GM12891 (cell line): Measurements from ENCODE around the gene HIBADH.

ENCODE experiments used
- DNase-seq: peaks from one replicate; pipeline ENCODE4 v3.0.0; 2011; ENCODE audit warnings: low spot score; ENCODE audit not compliant: insufficient read length
- FAIRE-seq: peaks from 2 replicates; lab custom pipeline; 2011; peaks lifted over from hg19 to GRCh38; lab: Jason Lieb, UNC
- PAX5 ChIP-seq: IDR thresholded peaks from 2 replicates; pipeline ENCODE4 v1.6.1; 2011; ENCODE audit warnings: low read length, moderate library complexity, mild to moderate bottlenecking; ENCODE audit not compliant: insufficient read depth, severe bottlenecking
- POLR2A ChIP-seq: IDR thresholded peaks from 2 replicates; pipeline ENCODE4 v1.6.1; 2011; ENCODE audit warnings: low read depth, low read length, control low read depth
- POLR2AphosphoS5 ChIP-seq: IDR thresholded peaks from 2 replicates; pipeline ENCODE4 v1.6.1; 2011; ENCODE audit warnings: low read depth, low read length, control low read depth
- POU2F2 ChIP-seq: IDR thresholded peaks from 2 replicates; pipeline ENCODE4 v1.6.1; 2011; ENCODE audit warnings: low read depth, mild to moderate bottlenecking, control low read depth, low read length, moderate library complexity
- SPI1 ChIP-seq: IDR thresholded peaks from 2 replicates; pipeline ENCODE4 v1.6.1; 2011; ENCODE audit warnings: low read depth, low read length, control low read depth
- TAF1 ChIP-seq: IDR thresholded peaks from 2 replicates; pipeline ENCODE4 v1.6.1; 2011; ENCODE audit warnings: low read depth, low read length, control low read depth

Gene HIBADH

DNA sequence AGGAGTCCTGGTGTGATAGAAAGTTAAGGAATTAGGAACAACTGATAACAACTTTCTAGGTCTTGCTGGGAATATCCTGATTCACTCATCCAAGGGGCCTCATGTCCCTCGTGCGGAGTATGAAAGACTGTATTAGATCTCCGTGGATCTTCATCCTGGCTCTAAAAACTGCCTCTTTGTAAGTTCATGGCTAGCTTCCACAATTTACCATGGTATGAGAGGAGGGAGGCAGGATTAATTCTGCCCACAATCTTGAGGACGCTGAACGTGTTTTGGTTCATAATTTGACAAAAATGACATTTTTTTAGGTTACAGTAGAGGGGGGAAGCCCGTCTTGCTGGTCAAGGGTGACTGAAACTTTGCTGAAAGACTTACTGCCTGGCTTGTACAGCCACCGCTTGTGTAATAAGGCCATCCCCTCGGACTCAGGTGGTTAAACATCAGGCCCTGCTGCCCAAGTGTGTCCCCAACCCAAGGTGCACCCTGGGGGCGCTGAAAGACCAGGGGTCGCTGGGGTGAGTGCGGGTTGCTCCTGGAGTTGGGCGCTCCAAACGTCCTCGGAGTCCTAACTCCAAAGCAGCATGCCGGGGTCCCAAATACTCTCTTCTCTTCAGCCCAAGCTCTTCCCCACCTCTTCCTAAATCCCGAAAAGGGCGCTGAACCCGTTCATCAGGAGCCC, 733 bp downstream of the HIBADH start:
- peak; percentile 5 for DNase-seq
- TF ChIP-seq POLR2AphosphoS5: no peak
- no peak for FAIRE-seq

DNA sequence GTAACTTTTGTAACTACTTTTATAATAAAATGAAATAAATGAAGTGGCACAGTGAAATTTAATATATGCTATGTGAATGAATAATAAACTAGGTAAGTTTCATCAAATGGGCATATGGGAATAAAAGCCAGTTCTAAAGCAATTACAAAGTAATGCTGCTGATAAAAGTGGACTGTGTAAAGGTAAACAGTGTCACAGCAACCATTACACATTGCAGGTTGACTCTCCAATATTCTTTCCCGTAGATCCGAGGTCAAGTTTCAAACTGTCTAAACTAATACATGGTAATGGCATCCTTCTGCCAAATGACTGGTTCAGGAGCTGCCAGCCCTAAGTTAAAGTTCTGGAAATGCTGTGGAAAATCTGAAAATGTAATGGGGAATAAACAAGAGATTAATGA, 6.0 kb downstream of the HIBADH start:
- TF ChIP-seq PAX5: no peak
- TF ChIP-seq POLR2A: no peak
- TF ChIP-seq SPI1: no peak
- no peak for TF ChIP-seq POU2F2
- TF ChIP-seq POLR2AphosphoS5: no peak
- FAIRE-seq (no peak), DNase-seq (no peak)

DNA sequence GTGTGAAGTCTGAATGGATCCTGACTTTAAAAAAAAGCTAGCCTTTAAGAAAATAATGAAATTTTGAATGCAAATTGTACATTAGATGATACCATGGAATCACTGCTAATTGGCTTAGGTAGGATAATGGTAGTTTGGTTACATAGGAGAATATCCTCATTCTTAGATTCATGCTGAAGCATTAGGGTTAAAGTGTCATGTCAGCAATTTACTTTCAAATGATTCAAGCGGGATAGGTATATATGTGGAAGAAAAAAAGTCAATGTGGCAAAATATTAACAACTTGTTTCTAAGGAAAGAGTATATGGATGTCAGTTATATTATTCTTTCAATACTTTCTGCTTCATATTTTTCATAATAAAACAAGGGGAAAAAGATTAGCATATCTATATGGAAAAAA, 7.5 kb downstream of the HIBADH start:
- DNase-seq (no peak), FAIRE-seq (no peak)
- TF ChIP-seq POU2F2 (no peak), SPI1 (no peak), POLR2A (no peak), PAX5 (no peak), TAF1 (no peak), POLR2AphosphoS5 (no peak)

DNA sequence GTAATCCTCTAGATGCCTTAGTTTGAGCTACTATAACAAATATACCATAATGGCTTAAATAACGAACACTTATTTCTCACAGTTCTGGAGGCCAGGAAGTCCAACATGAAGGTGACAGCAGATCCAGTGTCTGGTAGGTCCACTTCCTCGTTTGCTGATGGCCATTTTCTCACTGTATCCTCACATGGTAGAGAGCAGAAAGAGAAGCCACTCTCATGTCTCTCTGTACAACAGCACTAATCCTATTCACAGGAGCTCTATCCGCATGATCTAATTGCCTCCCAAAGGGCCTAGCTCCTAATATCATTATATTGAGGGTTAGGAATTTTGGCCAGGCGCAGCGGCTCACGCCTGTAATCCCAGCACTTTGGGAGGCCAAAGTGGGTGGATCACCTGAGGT, 10.2 kb downstream of the HIBADH start:
- TF ChIP-seq TAF1 (no peak), POU2F2 (no peak), POLR2A (no peak), SPI1 (no peak), PAX5 (no peak), POLR2AphosphoS5 (no peak)
- DNase-seq: no peak
- no peak for FAIRE-seq

DNA sequence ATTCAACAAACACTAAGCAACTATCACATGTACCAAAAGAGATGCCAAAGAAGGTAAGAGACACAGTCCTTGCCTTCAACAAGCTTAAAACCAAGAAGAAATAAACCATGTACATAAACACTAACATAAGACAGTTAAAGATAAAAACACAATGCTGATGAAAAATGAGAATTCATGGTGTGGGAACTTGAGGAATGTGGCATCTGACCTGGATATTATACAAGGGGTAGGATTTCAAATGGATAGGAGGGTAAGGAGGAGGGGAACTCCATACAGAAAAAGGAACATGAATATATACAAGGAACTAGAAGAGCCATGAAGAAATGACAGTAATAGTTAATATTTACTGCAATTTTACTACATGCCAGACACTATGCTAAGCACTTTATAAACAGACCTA, 11.0 kb downstream of the HIBADH start:
- DNase-seq: no peak
- FAIRE-seq: no peak

DNA sequence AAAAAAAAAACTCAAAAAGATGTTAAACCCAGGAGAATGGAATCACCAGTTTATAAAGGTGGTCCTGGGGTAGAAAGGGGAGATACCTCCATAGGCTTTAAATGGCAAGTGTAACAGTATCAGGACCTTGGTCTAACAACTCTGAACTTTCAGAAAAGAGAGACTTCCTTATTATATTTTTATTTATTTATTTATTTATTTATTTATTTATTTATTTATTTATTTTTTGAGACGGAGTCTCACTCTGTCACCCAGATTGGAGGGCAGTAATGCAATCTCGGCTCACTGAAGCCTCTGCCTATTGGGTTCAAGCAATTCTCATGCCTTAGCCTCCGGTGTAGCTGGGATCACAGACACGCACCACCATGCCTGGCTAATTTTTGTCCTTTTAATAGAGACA, 12.4 kb downstream of the HIBADH start:
- DNase-seq (no peak), FAIRE-seq (no peak)
- no peak for TF ChIP-seq PAX5
- TF ChIP-seq POLR2AphosphoS5: no peak
- no peak for TF ChIP-seq POLR2A
- TF ChIP-seq SPI1: no peak
- no peak for TF ChIP-seq POU2F2
- TF ChIP-seq TAF1: no peak

More for the DNA sequence above, 11.0 kb downstream of the HIBADH start:
- TF ChIP-seq POLR2AphosphoS5 (no peak), SPI1 (no peak), POU2F2 (no peak)

DNA sequence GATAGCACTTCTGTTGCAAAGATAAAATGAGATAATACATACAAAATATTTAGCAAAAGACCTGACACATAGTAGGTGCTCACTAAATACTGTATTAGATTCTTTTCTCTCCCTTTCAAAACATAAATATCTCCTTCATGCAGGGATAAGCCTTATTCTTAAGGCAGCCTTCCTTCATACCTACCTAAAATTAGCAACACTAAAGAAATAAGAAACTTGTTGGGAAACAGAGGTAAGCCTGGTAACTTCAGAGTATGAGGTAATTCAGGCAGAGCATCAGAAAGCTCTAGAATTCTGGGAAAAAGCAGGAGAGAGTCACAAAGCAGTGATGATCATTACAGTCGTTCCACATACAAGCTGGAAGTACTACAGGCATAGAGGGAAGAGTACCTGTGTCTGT, 15.2 kb downstream of the HIBADH start:
- no peak for FAIRE-seq
- no peak for TF ChIP-seq POU2F2
- TF ChIP-seq SPI1: no peak
- TF ChIP-seq PAX5: no peak
- no peak for TF ChIP-seq POLR2A
- TF ChIP-seq POLR2AphosphoS5: no peak
- no peak for TF ChIP-seq TAF1
- DNase-seq: no peak

DNA sequence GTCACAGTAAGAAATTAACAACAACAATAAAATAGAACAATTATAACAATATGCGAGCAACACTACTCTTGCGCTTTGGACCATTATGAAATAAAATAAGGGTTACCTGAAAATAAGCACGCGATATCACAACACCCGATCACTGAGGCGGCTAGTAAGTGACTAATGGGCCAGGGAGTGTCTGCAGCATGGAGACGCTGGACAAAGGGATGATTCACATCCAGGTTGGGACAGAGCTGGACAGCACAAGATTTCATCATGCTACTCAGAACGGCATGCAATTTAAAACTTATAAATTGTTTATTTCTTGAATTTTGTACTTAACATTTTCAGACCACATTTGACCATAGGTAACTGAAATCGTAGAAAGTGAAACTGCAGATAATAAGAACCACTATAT, 15.6 kb downstream of the HIBADH start:
- no peak for TF ChIP-seq POLR2A
- no peak for TF ChIP-seq SPI1
- no peak for TF ChIP-seq TAF1
- TF ChIP-seq POLR2AphosphoS5: no peak
- TF ChIP-seq PAX5: no peak
- no peak for TF ChIP-seq POU2F2
- FAIRE-seq: no peak
- DNase-seq: no peak

DNA sequence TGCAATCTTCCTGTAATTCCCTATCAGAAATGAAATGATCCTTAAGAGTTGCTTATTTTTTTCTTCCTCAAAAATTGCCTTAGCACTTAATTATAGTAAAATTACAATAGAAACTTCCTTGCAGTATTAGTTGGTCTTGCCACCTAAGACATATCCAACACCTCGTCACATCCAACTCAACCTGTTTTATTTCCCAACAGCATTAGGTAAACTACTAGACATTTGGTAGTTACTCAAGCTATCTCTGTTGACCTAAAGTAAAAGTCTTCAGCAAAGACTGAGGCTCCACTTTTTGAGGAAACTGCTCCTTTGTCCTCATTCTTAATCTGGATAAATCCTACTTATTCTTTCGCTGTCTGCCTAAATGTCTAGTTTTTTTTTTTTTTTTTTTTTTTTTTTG, 20.4 kb downstream of the HIBADH start:
- FAIRE-seq: no peak
- no peak for DNase-seq
- TF ChIP-seq POLR2A (no peak), SPI1 (no peak), POU2F2 (no peak), TAF1 (no peak), PAX5 (no peak), POLR2AphosphoS5 (no peak)

DNA sequence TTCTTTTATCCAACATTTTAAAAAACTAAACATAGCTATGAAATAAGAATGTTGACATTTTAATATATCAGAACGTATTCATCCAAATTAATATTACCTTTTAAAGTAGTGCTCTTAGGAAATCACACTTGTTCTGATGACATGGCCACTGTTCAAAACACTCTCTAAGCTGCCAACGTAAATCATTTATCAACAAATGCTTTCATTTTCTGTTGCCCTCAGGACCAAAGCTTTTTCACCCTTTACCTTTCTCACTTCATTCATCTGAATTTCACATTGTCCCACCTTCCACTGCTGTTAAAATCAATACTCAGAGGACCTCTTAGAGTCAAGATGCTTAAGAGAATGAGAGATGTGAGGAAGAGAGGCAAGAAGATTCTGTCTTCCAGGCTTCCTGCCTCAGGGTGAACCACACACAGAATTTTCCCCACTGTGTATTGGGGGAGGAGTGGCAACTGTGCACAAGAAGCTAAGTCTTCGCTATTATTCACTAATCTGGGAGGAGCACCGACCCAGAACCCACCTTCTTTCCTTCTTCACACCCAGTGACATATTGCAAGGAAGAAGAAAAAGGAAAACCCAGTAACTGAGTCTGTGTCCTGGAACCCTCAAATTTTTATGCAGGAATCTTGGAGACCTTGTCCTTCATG, 21.0 kb downstream of the HIBADH start:
- DNase-seq (no peak), FAIRE-seq (no peak)
- TF ChIP-seq SPI1: no peak
- TF ChIP-seq TAF1: no peak
- TF ChIP-seq POLR2A: no peak
- TF ChIP-seq POU2F2: no peak
- TF ChIP-seq POLR2AphosphoS5: no peak
- TF ChIP-seq PAX5: no peak
